Lower leg skin (tissue), 3 donors: Measurements from ENCODE around the gene SMARCA2.

Source experiments
- CTCF ChIP-seq, 3 donors: fragments of 450-650 bp; IDR thresholded peaks; one replicate each; pipeline ENCODE4 v1.5.1; 2016; ENCODE audit warnings: antibody characterized with exemption in 3 of 3, mild to moderate bottlenecking in 3 of 3, moderate library complexity in 2 of 3
- POLR2A ChIP-seq, 2 donors: fragments of 450-650 bp; IDR thresholded peaks; one replicate each; pipeline ENCODE4 v1.6.1; 2016 to 2017; ENCODE audit warnings: antibody characterized with exemption in 2 of 2, mild to moderate bottlenecking in 1 of 2, moderate library complexity in 1 of 2

- TF ChIP-seq POLR2A (IDR thresholded peaks at IDR 0.05) (no peak), CTCF (IDR thresholded peaks at IDR 0.05) (no peak)
Observed at GRCh38 chr9:2093920-2094597, 78.9 kb downstream of the SMARCA2 start.
